HPDE6-E6E7 (cell line): ENCODE results near the gene TSPAN1.

Experiments
- DNase-seq: peaks from one replicate; pipeline ENCODE4 v3.0.0; 2011; ENCODE audit warnings: missing footprints; ENCODE audit errors: extremely low spot score

Gene TSPAN1

DNA sequence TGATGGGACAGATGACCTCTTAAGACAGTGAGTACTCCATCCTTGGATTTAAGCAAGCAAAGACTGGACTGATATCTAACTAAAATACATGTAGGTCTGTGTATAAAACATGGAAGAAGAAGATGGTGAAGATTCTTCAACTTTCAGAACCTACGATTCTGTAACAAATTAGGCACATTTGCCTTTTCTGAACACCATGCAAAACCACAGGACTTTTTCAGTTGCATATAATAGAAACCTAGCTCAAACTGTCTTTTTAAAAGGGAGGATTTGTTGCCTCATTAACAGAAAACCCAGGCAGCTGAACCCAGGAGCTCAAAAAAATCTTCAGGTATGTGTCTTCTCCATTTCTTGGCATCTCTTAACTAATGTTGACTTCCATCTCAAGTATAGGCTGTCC, 14.7 kb upstream of the TSPAN1 start:
- DNase-seq, result no peak

DNA sequence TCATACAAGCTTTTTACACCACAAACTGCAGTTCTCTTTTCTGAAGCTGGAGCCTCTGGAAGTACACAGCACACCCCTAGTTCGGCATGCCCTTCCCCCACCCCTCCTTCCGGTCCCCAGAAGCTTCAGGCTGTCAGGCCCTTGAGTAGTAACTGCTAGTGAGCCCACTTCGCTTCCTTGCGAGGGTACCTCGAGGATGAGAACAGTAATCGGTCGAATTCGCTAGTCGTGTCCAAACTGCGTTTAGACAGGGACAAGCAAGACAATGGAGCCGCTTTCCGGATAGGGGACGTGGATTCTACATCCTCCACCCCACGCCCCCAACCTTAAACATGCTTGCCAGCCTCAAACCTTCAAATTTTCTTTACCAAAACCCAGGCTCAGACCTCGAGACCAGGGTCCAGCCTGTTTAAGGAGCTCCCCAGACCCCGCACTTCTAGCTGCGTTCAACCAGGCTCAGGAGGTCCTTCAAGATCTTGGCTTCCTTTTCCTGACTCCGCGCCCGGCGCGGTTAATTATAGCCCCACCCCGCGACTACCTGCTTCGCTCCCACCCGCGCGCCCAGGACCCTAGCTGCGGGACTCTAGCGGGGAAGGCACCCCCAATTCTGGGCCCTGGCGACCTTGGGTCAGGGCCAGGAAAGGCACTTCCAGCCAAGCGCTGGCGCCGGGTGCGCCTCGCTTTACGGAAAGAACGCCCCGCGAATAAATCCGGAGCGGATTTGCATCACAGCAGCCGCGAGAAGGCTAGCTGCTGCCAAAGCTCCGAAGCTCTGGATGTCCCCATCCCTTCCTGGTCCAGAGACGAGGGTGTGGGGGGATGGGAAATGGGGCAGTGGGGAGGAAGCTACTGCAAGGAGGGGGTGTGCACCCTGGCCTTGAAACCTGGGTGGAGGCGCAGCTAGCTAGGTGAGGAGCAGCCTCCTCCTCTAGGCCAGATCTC, 8.1 kb upstream of the TSPAN1 start:
- no peak for DNase-seq

DNA sequence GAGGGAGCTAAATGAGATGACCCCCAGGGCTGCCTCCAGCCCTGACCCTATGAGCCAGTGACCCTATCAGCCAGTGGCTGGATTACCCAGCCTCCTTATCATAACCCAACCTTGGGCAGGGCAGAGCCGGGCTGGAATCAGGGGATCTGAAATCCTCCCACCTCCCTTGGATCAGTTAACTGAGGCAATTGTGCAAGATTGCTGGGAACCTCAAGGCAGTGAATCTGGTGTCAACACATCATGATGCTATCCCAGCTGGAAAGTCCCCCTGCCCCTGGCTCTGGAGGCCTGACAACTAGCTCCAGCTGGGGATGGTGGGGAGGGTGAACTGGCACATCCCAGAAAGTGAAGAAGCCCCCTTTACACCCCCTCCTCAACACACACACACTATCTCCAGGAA, 6.4 kb upstream of the TSPAN1 start:
- no peak for DNase-seq

DNA sequence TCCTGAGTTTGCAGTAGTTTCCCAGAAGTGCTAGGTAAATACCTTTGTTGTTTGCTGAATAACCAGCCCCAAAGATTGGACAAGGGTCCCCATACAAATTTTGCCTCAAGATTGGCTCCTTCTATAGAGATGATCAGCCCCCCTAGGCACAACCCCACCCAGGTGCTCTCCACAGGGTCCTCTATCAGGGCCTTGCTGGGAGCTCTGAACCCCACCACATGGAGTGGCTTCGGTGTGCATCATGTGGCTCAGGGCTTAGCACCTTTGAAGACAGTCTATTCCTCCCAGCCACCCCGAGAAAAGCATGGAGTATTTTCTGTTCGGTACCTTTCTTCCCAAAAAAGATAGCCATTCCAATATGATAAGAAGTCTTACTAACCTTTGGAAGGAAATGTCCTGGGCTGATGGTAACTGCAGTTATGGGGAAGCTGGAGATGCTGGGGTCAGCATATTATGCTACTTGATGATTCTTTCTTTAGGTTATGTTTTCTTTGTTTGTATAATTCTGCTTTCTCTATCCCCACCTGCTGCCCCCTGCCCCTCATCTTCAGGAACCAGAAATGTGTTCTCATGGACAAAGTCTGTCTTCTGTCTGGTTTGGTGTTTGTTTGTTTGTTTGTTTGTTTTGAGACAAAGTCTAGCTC, 5.0 kb upstream of the TSPAN1 start:
- DNase-seq, result no peak

DNA sequence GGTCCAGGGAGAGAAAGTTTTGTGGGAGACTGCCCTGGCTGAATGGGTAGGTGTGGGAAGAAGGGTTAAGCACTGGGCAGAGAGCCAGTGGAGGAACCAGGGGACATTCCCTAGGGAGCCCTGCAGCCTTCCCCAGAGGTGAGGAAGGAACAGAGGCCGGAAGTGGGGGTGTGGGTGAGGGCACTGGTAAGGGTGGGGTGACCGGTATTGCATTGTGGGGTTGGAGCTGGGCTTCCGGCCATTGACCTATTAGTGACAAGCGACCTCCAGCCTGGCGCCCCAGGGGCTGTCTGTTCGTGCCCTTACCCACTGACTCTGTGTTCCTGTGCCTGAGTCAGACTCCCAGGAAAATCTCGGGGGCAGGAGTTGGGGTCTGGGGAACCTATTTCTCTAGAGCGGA, 3.5 kb upstream of the TSPAN1 start:
- no peak for DNase-seq

DNA sequence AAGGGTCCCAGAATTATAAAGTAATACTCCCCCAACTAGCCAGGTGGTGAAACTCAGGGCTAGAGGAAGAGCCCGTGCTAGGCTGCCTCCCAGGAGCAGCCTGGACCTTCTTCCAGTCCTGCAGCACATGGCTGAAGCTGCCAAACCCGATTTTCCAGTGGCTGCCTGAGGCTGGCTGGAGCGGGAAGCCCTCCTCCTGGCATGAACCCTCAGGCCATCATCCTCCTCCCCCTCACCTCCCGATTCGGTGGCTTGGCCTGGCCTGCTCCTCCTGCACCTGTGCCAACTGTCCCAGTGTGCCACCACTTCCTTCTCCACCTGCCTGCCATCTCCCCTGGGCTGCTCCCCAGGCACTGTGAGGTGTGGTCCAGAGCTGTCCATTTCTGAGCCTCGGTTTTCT, 3.0 kb upstream of the TSPAN1 start:
- DNase-seq, result peak; percentile 64

DNA sequence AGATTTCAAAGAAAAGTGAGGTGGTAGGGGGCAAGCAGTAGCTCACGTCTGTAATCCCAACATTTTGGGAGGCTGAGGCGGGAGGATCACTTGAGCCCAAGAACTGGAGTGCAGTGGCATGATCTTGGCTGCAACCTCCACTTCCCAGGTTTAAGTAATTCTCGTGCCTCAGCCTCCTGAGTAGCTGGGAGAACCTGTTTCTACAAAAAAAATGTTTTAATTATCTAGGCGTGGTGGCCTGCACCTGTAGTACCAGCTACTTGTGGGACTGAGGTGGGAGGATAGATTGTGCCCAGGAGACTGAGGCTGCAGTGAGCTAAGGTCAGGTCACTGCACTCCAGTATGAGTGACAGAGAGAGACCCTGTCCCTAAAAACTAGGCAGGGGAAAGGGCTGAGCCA, 2.6 kb upstream of the TSPAN1 start:
- no peak for DNase-seq

DNA sequence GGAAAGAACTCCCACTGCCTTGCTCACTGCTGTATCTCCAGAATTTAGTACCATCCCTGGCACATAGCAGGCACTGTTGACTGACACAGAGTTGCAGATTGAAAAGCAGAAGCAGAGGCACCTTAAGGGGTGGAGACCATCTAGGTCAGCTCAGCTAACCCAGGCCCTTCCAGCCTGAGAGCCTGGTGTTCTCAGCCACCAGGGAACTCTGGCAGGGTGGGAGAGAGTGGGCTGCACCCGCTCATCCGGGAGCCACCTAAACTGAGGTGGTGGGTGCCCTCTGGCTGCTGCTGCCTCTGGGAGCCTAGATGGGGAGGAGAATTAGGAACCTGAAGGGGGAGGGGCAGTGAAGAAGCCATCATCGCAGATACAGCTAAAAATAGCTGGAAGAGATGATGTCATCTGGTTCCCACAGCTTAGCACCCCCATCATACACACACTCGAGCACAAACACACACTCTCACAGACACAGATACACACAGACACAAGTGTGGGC, 1.5 kb upstream of the TSPAN1 start:
- no peak for DNase-seq

DNA sequence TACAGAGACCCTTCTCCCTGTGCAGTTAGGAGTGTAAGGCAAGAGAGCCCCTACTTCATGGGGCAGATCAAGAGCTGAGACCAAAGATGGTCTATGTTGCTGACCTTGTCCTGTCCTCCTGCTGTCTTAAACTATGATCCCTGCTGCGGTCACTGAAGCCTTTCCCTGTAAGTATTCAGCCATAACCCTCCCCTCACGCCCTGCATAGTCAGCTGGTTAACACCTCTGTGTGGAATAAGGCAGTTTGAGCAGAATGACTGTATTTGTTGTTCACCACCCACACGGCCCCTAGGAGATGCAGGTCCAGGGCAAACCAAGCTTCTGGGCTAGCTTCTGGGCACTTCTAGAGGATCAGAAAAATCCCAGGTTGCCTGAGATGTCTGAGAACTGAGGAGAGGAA, 356 bp downstream of the TSPAN1 start:
- DNase-seq, result no peak

DNA sequence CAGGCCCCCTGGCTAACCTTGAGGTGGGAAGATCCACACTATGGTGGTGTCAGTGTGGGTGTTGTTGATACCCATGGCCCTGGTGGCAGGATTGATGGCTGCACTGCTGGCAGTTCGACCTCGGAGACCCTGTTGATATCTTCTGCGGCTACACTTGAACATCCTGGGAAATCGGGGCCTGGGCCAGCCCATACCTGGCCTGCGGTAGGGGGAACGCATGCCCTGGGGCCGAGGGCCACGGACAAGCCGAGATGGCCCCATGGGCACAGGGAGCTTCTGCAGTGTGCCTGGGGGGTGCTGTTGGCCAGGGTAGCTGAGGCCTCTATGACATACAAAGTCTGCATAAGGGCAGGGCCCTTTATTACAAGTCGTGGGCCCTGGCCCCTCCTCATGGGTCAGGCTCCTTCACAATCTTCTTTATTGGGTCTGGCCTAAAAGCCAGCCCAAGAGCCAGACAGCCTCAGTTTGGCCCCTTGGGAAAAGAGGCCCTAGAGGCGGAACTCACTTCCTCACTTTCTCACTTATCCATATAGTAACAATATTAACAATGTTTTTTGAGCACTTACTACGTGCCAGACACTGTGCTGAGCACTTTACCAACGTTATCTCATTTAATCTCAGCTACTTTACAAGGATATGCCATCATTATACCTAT, 1.5 kb downstream of the TSPAN1 start, which contains the start of gene P3R3URF:
Gene P3R3URF (minus strand): TSS at position 278 of the 655 bp plus-strand sequence. CDS start 17 bp downstream, at position 261.
- DNase-seq, result no peak

DNA sequence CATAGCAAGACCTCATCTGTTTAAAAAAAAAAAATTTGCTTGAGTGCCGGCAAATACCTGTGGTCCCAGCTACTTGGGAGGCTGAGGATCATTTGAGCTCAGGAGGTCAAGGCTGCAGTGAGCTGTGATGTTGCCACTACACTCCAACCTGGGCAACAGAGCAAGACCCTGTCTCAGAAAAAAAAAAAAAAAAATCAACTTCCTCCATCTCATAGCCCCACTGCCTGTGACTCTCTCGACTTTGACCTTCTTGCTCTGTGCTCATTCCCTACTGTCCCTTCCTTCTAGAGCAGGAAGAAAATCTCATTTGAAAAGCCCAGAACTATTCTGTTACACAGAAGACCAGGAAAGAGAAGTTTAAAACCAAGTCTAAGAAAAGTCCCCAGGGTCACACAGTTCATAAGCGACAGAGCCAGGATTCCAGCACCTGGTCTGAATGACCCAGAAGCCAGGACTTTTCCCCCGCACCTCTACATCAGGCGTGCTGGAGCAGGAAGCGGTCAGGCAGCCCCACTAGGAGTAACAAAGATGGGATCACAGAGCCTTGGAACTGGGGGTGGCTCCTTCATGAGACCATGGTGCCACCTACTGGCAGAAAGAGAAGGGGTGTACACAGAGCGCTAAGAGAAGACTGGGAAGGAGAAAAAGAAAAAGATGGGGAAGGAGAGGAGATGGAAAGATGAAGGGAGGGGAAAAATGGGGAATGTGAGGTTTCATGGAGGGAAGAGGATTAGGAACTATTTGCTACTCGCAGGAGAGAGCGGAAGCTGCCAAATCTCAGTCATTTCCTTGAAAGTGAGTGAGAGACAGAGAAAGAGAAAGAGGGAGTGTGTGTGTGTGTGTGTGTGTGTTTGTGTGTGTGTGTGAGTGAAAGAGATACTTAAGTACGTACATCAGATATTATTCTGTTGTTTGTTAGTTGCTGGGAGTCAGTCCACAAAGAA, 4.5 kb downstream of the TSPAN1 start:
- peak; percentile 84 for DNase-seq

DNA sequence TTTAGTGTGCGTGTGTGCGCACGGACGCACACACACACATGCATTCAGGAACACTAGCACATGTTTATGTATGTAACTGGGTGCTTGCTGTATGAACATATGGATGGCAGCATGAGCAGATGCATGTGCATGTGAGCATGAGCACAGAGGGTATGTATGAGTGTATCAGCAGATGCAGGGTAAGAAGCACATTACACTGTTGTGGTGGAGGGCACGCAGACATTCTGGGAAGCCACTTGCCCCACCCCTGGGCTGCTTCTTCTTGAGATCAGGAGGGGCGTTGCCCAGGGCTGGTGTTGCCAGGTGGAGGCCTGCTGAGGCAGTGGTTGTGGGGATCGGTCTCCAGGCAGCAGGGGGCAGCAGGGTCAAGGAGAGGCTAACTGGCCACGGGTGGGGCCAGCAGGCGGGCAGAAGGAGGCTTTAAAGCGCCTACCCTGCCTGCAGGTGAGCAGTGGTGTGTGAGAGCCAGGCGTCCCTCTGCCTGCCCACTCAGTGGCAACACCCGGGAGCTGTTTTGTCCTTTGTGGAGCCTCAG, 5.3 kb downstream of the TSPAN1 start:
- DNase-seq, result peak; percentile 77

DNA sequence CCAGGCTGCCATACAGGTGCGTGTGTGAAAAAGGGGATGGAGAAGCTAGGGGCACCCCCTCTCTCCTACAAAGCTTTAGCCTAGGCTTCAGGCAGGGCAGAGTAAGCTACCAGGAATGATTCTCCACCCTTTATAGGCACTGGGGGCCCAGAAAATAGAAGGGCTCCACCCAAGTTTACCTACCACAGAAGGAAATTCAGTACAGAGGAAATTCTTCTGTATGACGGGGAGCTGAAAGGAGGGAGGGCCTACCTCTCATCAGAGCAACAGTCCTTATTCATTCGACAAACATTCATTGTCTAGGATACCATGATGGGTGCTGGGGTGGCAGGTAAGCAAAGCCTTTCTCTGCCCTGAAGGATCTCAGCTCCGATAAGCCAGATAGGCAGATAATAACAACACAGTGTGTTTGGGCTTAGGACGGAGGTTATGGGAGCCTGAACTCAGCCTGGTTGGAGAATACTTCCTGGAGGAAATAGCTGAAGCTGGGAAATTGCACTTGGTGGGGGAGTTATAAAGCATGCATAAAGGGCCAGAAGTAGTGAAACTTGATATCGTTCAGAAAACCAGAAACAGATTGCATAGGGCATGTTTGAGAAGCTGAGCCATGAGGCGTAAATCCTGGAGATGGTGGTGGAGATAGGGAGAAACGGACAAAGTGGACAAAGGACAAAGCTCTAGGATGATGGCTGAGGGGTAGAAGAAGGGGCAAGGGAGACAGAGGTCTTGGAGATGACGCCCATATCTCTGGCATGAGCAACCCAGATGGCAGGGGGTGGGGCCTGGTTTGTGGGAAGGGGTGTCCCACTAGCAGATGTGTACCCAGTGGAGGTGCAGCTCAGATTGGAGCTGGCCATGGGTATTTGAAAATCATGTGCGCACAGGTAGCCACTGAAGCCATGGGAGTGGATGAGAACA, 6.7 kb downstream of the TSPAN1 start:
- no peak for DNase-seq

DNA sequence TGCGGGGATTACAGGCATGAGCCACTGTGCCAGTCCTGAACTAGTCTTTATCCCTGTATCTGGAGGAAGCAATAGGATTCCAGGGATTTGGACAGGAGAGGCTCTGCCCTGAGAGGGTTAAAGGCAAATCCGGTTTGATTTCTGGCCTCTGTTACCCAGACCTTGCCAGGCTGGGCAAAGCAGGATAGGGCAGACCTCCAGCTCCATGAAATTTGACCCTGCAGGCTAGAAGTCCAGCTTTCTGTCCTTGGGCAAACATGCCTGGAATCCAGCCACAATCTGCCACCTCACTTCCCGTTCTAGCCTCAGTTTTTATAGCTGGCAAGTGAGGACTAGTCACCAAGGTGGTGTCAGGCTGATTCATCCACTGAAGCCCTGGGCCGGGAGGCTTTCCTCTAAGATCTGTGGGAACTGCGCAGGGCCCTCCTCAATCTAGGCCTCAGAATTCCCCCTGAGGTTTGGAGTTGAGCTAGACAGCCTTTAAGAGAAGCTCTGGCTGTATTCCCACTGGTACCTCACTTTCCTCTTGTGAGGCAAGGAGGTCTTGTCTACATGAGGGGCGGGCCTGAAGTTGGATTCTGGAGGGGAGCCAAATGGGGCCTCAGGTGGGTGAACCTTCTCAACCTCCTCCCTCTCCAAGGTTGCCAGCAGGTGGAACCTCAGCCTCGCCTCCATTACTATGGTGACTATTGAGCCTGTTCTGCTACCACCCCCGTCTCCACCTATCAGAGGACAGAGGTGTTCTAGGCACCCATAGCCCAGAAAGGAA, 8.4 kb downstream of the TSPAN1 start:
- peak; percentile 96 for DNase-seq

DNA sequence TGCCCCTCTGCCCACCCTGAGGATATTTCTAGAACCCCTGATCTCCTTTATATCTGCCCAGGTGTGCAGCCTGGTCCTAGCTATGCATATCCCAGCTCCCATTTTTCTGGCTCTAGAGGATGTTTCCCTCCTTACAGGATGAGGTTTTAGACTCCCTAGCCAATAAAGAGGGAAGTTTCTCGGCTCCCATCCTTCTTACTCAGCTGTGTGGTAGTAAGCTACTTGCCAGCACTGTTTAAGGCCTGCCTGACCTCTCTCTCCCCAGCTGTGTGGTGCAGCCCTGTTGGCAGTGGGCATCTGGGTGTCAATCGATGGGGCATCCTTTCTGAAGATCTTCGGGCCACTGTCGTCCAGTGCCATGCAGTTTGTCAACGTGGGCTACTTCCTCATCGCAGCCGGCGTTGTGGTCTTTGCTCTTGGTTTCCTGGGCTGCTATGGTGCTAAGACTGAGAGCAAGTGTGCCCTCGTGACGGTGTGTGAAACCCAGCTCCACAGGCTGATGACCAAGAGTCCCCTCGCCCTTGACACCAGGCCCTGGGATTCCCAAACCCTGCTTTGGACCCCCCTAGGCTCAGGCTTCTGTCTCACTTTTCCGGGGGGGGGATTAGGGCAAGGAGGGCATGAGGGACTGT, 9.2 kb downstream of the TSPAN1 start:
- DNase-seq, result no peak

DNA sequence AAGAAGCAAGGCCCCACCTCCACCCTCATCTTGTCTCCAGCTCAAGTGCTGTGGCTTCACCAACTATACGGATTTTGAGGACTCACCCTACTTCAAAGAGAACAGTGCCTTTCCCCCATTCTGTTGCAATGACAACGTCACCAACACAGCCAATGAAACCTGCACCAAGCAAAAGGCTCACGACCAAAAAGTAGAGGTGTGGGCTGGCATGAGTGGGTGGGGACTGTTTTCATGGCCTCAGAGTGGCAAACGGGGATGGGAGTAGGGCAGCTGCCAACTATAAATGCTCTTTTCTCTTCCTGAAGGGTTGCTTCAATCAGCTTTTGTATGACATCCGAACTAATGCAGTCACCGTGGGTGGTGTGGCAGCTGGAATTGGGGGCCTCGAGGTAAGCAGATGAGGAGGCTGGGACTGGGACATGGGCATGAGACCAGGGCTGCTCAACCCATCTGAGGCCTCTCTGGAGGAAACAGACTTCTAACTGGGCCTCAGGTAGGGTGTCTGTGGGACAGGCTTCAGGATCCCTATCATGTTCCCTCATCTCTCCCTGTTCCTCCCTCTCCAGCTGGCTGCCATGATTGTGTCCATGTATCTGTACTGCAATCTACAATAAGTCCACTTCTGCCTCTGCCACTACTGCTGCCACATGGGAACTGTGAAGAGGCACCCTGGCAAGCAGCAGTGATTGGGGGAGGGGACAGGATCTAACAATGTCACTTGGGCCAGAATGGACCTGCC, 10.2 kb downstream of the TSPAN1 start:
- no peak for DNase-seq

DNA sequence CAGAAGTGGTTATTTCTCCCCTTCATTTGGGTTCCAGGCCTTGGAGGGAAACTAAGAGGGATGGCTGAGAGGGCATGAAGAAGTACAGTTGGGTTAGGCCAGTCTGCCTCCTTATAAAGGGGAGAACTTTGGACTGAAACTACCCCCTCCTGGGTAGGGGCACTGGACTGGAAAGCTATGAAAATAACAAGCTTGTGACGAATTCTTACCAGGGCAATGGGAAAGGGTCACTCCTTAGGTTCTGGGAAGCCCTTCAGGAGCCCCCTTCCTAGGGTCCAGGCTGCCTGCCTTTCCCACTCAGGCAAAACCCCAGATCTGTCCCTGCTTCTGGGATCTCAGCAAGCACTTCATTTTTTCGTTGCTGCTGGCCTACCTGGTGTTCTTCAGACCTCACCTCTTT, 11.2 kb downstream of the TSPAN1 start:
- no peak for DNase-seq
